Adrenal gland (tissue), 5 donors: Measurements from ENCODE around the gene SLC2A9.

Source experiments
- POLR2A ChIP-seq, 2 donors: fragments of 450-650 bp; IDR thresholded peaks; one replicate each; pipeline ENCODE4 v1.6.1; 2017; ENCODE audit warnings: antibody characterized with exemption in 2 of 2, mild to moderate bottlenecking in 2 of 2, moderate library complexity in 1 of 2
- TF ChIP-seq, protein P1 (sequence below), 6 experiments: fragments of 450-650 bp in 4 of 6; fragments of 200-600 bp in 2 of 6; sonication (generic) in 1 of 6; IDR thresholded peaks; 1 replicate in 5 of 6; 2 replicates in 1 of 6; pipeline versions ENCODE4 v1.5.1 to v1.8.0; 2016 to 2021; ENCODE audit warnings: antibody characterized with exemption in 6 of 6, mild to moderate bottlenecking in 2 of 6, moderate library complexity in 1 of 6
- donor health status: DM: no; HTN: no; CAD: no.

DNA sequence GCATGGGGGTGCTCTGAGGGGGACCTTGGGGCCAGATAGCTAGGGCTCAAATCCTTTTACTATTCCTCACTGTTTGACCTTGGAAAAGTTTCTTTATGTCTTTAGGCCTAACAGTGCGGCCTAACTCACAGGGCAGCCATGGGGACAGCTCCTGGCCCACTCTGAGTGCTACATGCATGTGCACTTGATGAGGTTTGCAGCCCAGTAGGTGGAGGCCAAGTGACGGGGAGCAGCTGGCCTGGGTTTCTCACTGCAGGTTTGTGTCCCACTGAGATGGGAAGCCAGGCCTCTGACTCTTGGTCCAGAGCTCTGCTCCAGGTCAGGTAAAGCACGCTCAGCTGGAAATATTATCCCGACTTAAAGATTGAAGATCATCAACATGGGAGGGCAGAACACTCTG is 102.8 kb downstream of the SLC2A9 start:
- TF ChIP-seq, protein P1, sequence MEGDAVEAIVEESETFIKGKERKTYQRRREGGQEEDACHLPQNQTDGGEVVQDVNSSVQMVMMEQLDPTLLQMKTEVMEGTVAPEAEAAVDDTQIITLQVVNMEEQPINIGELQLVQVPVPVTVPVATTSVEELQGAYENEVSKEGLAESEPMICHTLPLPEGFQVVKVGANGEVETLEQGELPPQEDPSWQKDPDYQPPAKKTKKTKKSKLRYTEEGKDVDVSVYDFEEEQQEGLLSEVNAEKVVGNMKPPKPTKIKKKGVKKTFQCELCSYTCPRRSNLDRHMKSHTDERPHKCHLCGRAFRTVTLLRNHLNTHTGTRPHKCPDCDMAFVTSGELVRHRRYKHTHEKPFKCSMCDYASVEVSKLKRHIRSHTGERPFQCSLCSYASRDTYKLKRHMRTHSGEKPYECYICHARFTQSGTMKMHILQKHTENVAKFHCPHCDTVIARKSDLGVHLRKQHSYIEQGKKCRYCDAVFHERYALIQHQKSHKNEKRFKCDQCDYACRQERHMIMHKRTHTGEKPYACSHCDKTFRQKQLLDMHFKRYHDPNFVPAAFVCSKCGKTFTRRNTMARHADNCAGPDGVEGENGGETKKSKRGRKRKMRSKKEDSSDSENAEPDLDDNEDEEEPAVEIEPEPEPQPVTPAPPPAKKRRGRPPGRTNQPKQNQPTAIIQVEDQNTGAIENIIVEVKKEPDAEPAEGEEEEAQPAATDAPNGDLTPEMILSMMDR (IDR thresholded peaks at IDR 0.05) = no peak
- TF ChIP-seq POLR2A (IDR thresholded peaks at IDR 0.05) = no peak
